Liver (tissue), 9 donors: Measurements from ENCODE around the gene OR10R2. TPM values are rescaled to one million over a fixed set of nuclear protein-coding genes. Genes with fewer than 3 reads are reported as not detected.

Experiments
- DNase-seq: peaks from one replicate; pipeline ENCODE4 v3.0.0-alpha.2; 2017; ENCODE audit warnings: low spot score
- H3K27ac ChIP-seq, 2 donors: one replicate each; pipeline ENCODE4 v1.7.0; 2013; ENCODE audit warnings: inconsistent platforms in 2 of 2, low read length in 2 of 2, control low read depth in 1 of 2, low read depth in 1 of 2, mild to moderate bottlenecking in 1 of 2
- H3K27me3 ChIP-seq, 4 donors: one replicate each; pipeline versions ENCODE4 v1.6.1 to v1.7.0; 2013; ENCODE audit warnings: low read length in 3 of 4, inconsistent platforms in 1 of 4, mild to moderate bottlenecking in 1 of 4, moderate library complexity in 1 of 4; ENCODE audit not compliant: control insufficient read depth in 4 of 4, insufficient read depth in 4 of 4
- H3K36me3 ChIP-seq, 4 donors: one replicate each; pipeline versions ENCODE4 v1.6.1 to v1.7.0; 2013; ENCODE audit warnings: low read length in 3 of 4, mild to moderate bottlenecking in 3 of 4, low read depth in 1 of 4, moderate library complexity in 1 of 4; ENCODE audit not compliant: control insufficient read depth in 4 of 4, insufficient read depth in 3 of 4
- H3K4me1 ChIP-seq, 4 donors: one replicate each; pipeline versions ENCODE4 v1.6.1 to v1.7.0; 2013; ENCODE audit warnings: low read length in 3 of 4, mild to moderate bottlenecking in 3 of 4, moderate library complexity in 1 of 4; ENCODE audit not compliant: control insufficient read depth in 4 of 4, insufficient read depth in 4 of 4
- H3K4me3 ChIP-seq, 3 donors: one replicate each; pipeline versions ENCODE4 v1.6.1 to v1.7.0; 2013; ENCODE audit warnings: low read length in 3 of 3, control low read depth in 1 of 3, low read depth in 1 of 3, mild to moderate bottlenecking in 1 of 3
- H3K9ac ChIP-seq, 2 donors: one replicate each; pipeline ENCODE4 v1.7.0; 2013; ENCODE audit warnings: low read length in 2 of 2, mild to moderate bottlenecking in 2 of 2, moderate library complexity in 2 of 2, control low read depth in 1 of 2, low read depth in 1 of 2
- H3K9me3 ChIP-seq, 4 donors: one replicate each; pipeline versions ENCODE4 v1.6.1 to v1.7.0; 2013; ENCODE audit warnings: low read length in 3 of 4; ENCODE audit not compliant: control insufficient read depth in 4 of 4
- ATF3 ChIP-seq: IDR thresholded peaks from 2 replicates; pipeline ENCODE4 v1.6.1; 2016; ENCODE audit warnings: antibody characterized with exemption
- CTCF ChIP-seq: fragments of 150-350 bp; IDR thresholded peaks from 2 replicates; pipeline ENCODE4 v1.5.1; 2017; ENCODE audit warnings: improper control_type of control experiment, low read depth, low read length; ENCODE audit not compliant: missing input control
- EGR1 ChIP-seq, 2 donors: IDR thresholded peaks; 2 replicates each; pipeline ENCODE4 v1.6.1; 2016 to 2018; ENCODE audit warnings: antibody characterized with exemption in 2 of 2, low read depth in 2 of 2
- FOXA1 ChIP-seq: IDR thresholded peaks from 2 replicates; pipeline ENCODE4 v1.6.1; 2016; ENCODE audit warnings: antibody characterized with exemption
- FOXA2 ChIP-seq: IDR thresholded peaks from 2 replicates; pipeline ENCODE4 v1.6.1; 2016; ENCODE audit warnings: antibody characterized with exemption
- GABPA ChIP-seq, 2 donors: IDR thresholded peaks in 1 of 2; conservative IDR thresholded peaks in 1 of 2; 2 replicates each; pipeline ENCODE4 v1.6.1; 2016; ENCODE audit warnings: antibody characterized with exemption in 2 of 2, mild to moderate bottlenecking in 1 of 2, moderate library complexity in 1 of 2
- HNF4A ChIP-seq, 2 donors: conservative IDR thresholded peaks; 2 replicates each; pipeline ENCODE4 v1.6.1; 2016; ENCODE audit warnings: antibody characterized with exemption in 2 of 2, mild to moderate bottlenecking in 2 of 2
- HNF4G ChIP-seq: IDR thresholded peaks from 2 replicates; pipeline ENCODE4 v1.6.1; 2016; ENCODE audit warnings: antibody characterized with exemption
- JUND ChIP-seq, 2 donors: IDR thresholded peaks; 2 replicates each; pipeline ENCODE4 v1.6.1; 2016; ENCODE audit warnings: antibody characterized with exemption in 2 of 2
- MAX ChIP-seq: IDR thresholded peaks from 2 replicates; pipeline ENCODE4 v1.6.1; 2016; ENCODE audit warnings: antibody characterized with exemption
- NR2F2 ChIP-seq: IDR thresholded peaks from 2 replicates; pipeline ENCODE4 v1.6.1; 2016; ENCODE audit warnings: antibody characterized with exemption
- RAD21 ChIP-seq, 2 donors: IDR thresholded peaks; 2 replicates each; pipeline ENCODE4 v1.6.1; 2016; ENCODE audit warnings: antibody characterized with exemption in 2 of 2, mild to moderate bottlenecking in 2 of 2
- REST ChIP-seq: IDR thresholded peaks from 2 replicates; pipeline ENCODE4 v1.6.1; 2016; ENCODE audit warnings: antibody characterized with exemption, mild to moderate bottlenecking
- RXRA ChIP-seq, 2 donors: IDR thresholded peaks; 2 replicates each; pipeline ENCODE4 v1.6.1; 2017 to 2018; ENCODE audit warnings: antibody characterized with exemption in 2 of 2, mild to moderate bottlenecking in 1 of 2
- SP1 ChIP-seq: IDR thresholded peaks from 2 replicates; pipeline ENCODE4 v1.6.1; 2018; ENCODE audit warnings: antibody characterized with exemption, mild to moderate bottlenecking
- TAF1 ChIP-seq: conservative IDR thresholded peaks from 2 replicates; pipeline ENCODE4 v1.6.1; 2016; ENCODE audit warnings: antibody characterized with exemption, mild to moderate bottlenecking
- YY1 ChIP-seq: IDR thresholded peaks from 2 replicates; pipeline ENCODE4 v1.6.1; 2016; ENCODE audit warnings: antibody characterized with exemption, mild to moderate bottlenecking
- WGBS: extraction: QIAGEN DNeasy Blood & Tissue Kit; methylation state at CpG from one replicate; pipeline ENCODE4 v1.1.7; 2013; 5-methylcytosine and 5-hydroxymethylcytosine counted together
- polyA plus RNA-seq, 2 donors: library from polyadenylated mRNA; stranded (reverse) in 1 of 2; unstranded in 1 of 2; fragments of 200-250 nt in 1 of 2; fragments of >200 nt in 1 of 2; fragmentation: Nextera tagmentation in 1 of 2; extraction: Ambion mirVana in 1 of 2; gene quantifications; one replicate each; pipeline versions ENCODE4 v1.2.1 to v1.2.3, GENCODE V29; 2013 to 2015
- total RNA-seq, 2 donors: library from RNA; depleted of rRNA; stranded (reverse); fragments of >200 nt; gene quantifications; one replicate each; pipeline ENCODE4 v1.2.3, GENCODE V29; 2014
- donor health status: healthy.
- donor health status: healthy.
- donor health status: healthy.
- donor health status: healthy.
- donor health status: healthy.

OR10R2 gene
- total and polyA plus RNA-seq, 4 donors: not detected

DNA sequence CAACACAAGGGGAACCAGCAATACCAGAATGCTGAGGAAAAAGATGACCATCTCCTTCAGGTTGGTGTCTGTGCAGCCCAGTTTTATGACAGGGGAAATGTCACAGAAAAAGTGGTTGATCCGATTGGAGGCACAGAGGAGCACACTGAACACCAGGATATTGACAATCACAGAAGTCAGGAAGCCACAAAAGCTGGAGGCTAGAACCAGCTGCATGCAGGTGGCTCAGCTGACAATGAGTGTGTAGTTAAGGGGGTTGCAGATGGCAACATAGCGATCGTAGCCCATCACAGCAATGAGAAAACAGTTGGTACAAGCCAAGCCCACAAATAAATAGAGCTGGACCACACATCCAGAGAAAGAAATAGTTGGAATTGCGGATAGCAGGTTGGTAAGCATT, 26.6 kb upstream of the OR10R2 start:
- Histone ChIP-seq H3K27ac (no peak overlapping the region), H3K4me1 (no peaks in the 10 kb centered on the region), H3K27me3 (no peaks in the 10 kb centered on the region), H3K4me3 (no peak overlapping the region), H3K9ac (no peak overlapping the region), H3K9me3 (no peaks in the 10 kb centered on the region), H3K36me3 (no peaks in the 10 kb centered on the region)
- DNase-seq: no peak
- TF ChIP-seq CTCF: no peak
- no peak for TF ChIP-seq RAD21 (IDR thresholded peaks at IDR 0.05)
- TF ChIP-seq SP1: no peak
- TF ChIP-seq HNF4A (conservative IDR thresholded peaks at IDR 0.05): no peak
- no peak for TF ChIP-seq MAX
- TF ChIP-seq REST: no peak
- TF ChIP-seq FOXA1: no peak
- TF ChIP-seq ATF3: no peak
- TF ChIP-seq GABPA (IDR thresholded peaks at IDR 0.05 in 1 of 2, conservative IDR thresholded peaks at IDR 0.05 in 1 of 2): no peak
- WGBS: 67% methylated on average over 4 of the region's 4 CpGs

GRCh38 chr1:158454537-158454936, 17.5 kb upstream of the OR10R2 start:
- no peak overlapping the region for H3K27ac ChIP-seq
- WGBS: 69% methylated on average over 1 of the region's 1 CpG
- no peak overlapping the region for H3K4me3 ChIP-seq
- H3K9me3 ChIP-seq: peaks cover 0 to 6% (median 0%) of the 10 kb centered on the region in 4 donors
- no peaks in the 10 kb centered on the region for H3K4me1 ChIP-seq
- no peaks in the 10 kb centered on the region for H3K36me3 ChIP-seq
- no peak for DNase-seq
- H3K9ac ChIP-seq: no peak overlapping the region
- H3K27me3 ChIP-seq: no peaks in the 10 kb centered on the region
- TF ChIP-seq NR2F2 (no peak), REST (no peak), YY1 (no peak), FOXA2 (no peak), CTCF (no peak), EGR1 (IDR thresholded peaks at IDR 0.05; ENCODE audit: low read depth in 2 of 2) (no peak), ATF3 (no peak), HNF4G (no peak), HNF4A (conservative IDR thresholded peaks at IDR 0.05) (no peak), JUND (IDR thresholded peaks at IDR 0.05) (no peak), GABPA (IDR thresholded peaks at IDR 0.05 in 1 of 2, conservative IDR thresholded peaks at IDR 0.05 in 1 of 2) (no peak), MAX (no peak), RXRA (IDR thresholded peaks at IDR 0.05) (no peak), FOXA1 (no peak), SP1 (no peak), TAF1 (no peak), RAD21 (IDR thresholded peaks at IDR 0.05) (no peak)
